ACC112 (cell line): ENCODE data around the gene HES3.

ENCODE experiments used
- H2AFZ ChIP-seq: fragments of 200-600 bp; sonication (generic); one replicate; pipeline ENCODE4 v1.6.0; 2017; ENCODE audit warnings: antibody characterized with exemption, low read length; ENCODE audit not compliant: unreplicated experiment
- H3K27ac ChIP-seq: fragments of 200-600 bp; sonication (generic); 2 replicates; pipeline ENCODE4 v1.5.1; 2014; ENCODE audit warnings: low read depth, mild to moderate bottlenecking, antibody characterized with exemption, low read length, moderate library complexity
- H3K27me3 ChIP-seq: fragments of 200-600 bp; sonication (generic); 2 replicates; pipeline ENCODE4 v1.6.1; 2014; ENCODE audit warnings: mild to moderate bottlenecking, antibody characterized with exemption, low read length, moderate library complexity, mixed read lengths; ENCODE audit not compliant: insufficient read depth
- H3K36me3 ChIP-seq: fragments of 200-600 bp; sonication (generic); 2 replicates; pipeline ENCODE4 v1.6.1; 2016; ENCODE audit warnings: mild to moderate bottlenecking, antibody characterized with exemption, low read length, moderate library complexity, mixed read lengths; ENCODE audit not compliant: insufficient read depth
- H3K4me1 ChIP-seq: fragments of 200-600 bp; sonication (generic); one replicate; pipeline ENCODE4 v1.6.1; 2016; ENCODE audit warnings: low read length, mixed read lengths; ENCODE audit not compliant: insufficient read depth, unreplicated experiment, control insufficient read depth
- H3K4me3 ChIP-seq: fragments of 200-600 bp; sonication (generic); 2 replicates; pipeline ENCODE4 v1.5.1; 2014; ENCODE audit warnings: mild to moderate bottlenecking, low read depth, low read length
- H3K79me2 ChIP-seq: fragments of 200-600 bp; sonication (generic); one replicate; pipeline ENCODE4 v1.6.0; 2016; ENCODE audit warnings: low read length; ENCODE audit not compliant: control insufficient read depth, unreplicated experiment, insufficient read depth

The HES3 gene

GRCh38 chr1:6247651-6248050 is 3.7 kb downstream of the HES3 start:
- Histone ChIP-seq H3K4me1 (no peaks in the 10 kb centered on the region), H2AFZ (no peak overlapping the region), H3K4me3 (no peak overlapping the region), H3K27me3 (peaks cover 54% of the 10 kb centered on the region), H3K27ac (no peak overlapping the region), H3K79me2 (no peaks in the 10 kb centered on the region), H3K36me3 (no peaks in the 10 kb centered on the region)

DNA sequence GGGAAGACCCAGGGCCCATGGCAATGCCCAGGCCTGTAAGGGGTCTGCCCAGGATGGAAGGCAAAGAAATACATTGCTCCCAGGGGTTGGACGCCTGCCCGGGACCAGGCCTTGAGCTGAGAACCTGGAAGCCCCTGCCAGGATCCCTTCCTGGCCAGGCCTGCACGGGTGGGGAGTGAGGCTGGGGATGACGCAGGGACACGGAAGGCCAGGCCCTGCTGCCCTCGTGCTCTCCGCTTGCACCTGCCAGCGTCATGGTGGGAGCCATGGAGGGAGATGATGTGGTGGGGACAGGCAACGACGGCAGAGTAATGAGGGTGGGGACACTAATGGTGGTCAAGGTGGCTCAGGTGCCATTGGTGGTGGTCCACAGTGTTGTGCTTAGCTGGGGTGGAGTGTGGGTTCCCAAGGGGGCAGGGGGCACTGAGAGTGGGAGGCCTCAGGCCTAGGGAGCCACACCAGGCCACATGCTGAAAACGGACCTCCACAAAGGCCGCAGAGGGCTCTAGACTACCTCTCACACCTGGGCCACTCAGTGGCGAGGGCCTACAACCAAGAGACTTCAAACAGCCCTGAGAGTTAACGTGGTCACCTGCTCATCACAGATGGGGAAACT is 4.3 kb downstream of the HES3 start:
- Histone ChIP-seq H3K27ac (no peak overlapping the region), H3K27me3 (peaks cover 48% of the 10 kb centered on the region), H3K4me1 (no peaks in the 10 kb centered on the region)

GRCh38 chr1:6248932-6249738 is 5.2 kb downstream of the HES3 start:
- Histone ChIP-seq H2AFZ (no peak overlapping the region), H3K27me3 (peaks cover 39% of the 10 kb centered on the region), H3K79me2 (no peaks in the 10 kb centered on the region), H3K36me3 (no peaks in the 10 kb centered on the region), H3K4me1 (no peaks in the 10 kb centered on the region), H3K4me3 (peak overlapping the region; percentile 49; the same call in 1 of the 2 replicates), H3K27ac (no peak overlapping the region)

More for the DNA sequence above, 4.3 kb downstream of the HES3 start:
- Histone ChIP-seq H3K36me3 (no peaks in the 10 kb centered on the region), H3K79me2 (no peaks in the 10 kb centered on the region), H2AFZ (no peak overlapping the region), H3K4me3 (no peak overlapping the region)

- Histone ChIP-seq H3K4me1 (no peaks in the 10 kb centered on the region), H3K4me3 (no peak overlapping the region), H2AFZ (no peak overlapping the region), H3K27me3 (peaks cover 33% of the 10 kb centered on the region; the same call in 1 of the 2 replicates), H3K36me3 (no peaks in the 10 kb centered on the region), H3K79me2 (no peaks in the 10 kb centered on the region), H3K27ac (no peak overlapping the region)
Measured at GRCh38 chr1:6249739-6250689, 6.0 kb downstream of the HES3 start.

DNA sequence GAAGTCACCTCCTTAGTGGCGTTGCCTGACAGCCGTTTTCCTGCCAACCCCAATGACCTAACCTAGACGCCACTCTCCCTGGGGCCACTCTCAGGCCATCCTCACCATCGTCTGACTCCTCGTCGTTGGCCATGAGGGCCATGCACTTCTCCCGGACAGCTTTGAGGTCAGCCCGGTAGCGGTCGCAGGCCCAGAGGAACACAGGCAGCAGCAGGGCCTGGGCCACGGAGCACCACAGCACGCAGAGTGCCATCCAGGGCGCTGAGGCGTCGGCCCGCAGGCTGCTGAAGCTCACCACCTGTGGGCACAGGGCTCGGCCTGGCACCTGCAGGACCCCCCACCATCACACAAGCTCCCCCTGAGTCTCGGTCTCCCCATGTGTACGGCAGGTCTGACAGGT is 7.3 kb downstream of the HES3 start:
- H2AFZ ChIP-seq = no peak overlapping the region
- H3K27me3 ChIP-seq = peaks cover 22% of the 10 kb centered on the region; the same call in 1 of the 2 replicates
- H3K4me1 ChIP-seq = no peaks in the 10 kb centered on the region

GRCh38 chr1:6251681-6252373 is 7.8 kb downstream of the HES3 start:
- Histone ChIP-seq H3K27me3 (peaks cover 18% of the 10 kb centered on the region; the same call in 1 of the 2 replicates), H3K27ac (no peak overlapping the region), H2AFZ (no peak overlapping the region), H3K4me1 (no peaks in the 10 kb centered on the region), H3K36me3 (no peaks in the 10 kb centered on the region), H3K4me3 (no peak overlapping the region), H3K79me2 (no peaks in the 10 kb centered on the region)

More for the DNA sequence above, 7.3 kb downstream of the HES3 start:
- no peaks in the 10 kb centered on the region for H3K79me2 ChIP-seq
- no peak overlapping the region for H3K27ac ChIP-seq
- H3K4me3 ChIP-seq = no peak overlapping the region
- H3K36me3 ChIP-seq = no peaks in the 10 kb centered on the region

DNA sequence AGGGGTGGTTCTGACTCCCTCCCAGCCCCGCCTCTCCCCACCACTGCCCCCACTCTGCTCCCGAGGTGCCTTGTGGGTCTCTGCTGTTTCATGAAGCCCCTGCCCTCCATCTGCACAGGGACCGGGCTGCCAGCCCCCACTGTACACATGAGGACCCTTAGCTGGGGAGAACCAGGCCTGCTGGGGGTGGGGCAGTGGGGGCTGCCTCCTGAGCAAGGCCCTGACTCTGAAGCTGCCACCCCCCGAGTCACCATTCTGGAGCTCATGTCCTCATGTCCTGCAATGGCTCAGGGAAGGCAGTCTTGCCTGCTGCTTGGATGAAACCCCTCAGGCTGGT is 8.4 kb downstream of the HES3 start:
- no peak overlapping the region for H3K27ac ChIP-seq
- H3K4me3 ChIP-seq = no peak overlapping the region
- no peak overlapping the region for H2AFZ ChIP-seq
- no peaks in the 10 kb centered on the region for H3K4me1 ChIP-seq
- no peaks in the 10 kb centered on the region for H3K36me3 ChIP-seq
- no peaks in the 10 kb centered on the region for H3K79me2 ChIP-seq
- peaks cover 18% of the 10 kb centered on the region; the same call in 1 of the 2 replicates for H3K27me3 ChIP-seq

GRCh38 chr1:6253380-6253779 is 9.4 kb downstream of the HES3 start:
- Histone ChIP-seq H3K36me3 (no peaks in the 10 kb centered on the region), H3K27me3 (peaks cover 17% of the 10 kb centered on the region; the same call in 1 of the 2 replicates), H3K4me3 (no peak overlapping the region), H3K4me1 (no peaks in the 10 kb centered on the region), H3K27ac (no peak overlapping the region), H3K79me2 (no peaks in the 10 kb centered on the region), H2AFZ (no peak overlapping the region)

- Histone ChIP-seq H3K4me3 (no peak overlapping the region), H3K36me3 (no peaks in the 10 kb centered on the region), H3K4me1 (no peaks in the 10 kb centered on the region), H3K27ac (no peak overlapping the region), H2AFZ (no peak overlapping the region), H3K27me3 (peaks cover 7% of the 10 kb centered on the region; the same call in 1 of the 2 replicates), H3K79me2 (no peaks in the 10 kb centered on the region)
Measured at GRCh38 chr1:6254691-6255090, 10.7 kb downstream of the HES3 start.

DNA sequence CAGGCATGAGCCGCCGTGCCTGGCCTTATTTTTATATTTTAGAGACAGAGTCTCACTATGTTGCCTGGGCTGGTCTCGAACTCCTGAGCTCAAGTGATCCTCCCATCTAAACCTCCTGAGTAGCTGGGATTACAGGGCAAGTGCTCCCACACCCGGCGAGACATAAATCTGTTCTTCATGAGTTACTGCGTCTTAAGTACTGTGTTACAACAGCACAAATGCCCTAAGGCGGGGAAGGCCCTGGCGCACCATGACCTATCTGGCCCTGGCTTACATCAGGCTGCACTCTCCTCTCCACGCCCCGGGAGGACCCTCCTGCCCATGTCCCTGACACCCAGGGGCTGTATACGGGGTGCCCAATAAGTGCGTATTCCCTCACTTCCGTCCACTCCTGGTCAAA is 12.7 kb downstream of the HES3 start:
- Histone ChIP-seq H3K4me1 (no peaks in the 10 kb centered on the region), H3K79me2 (no peaks in the 10 kb centered on the region), H3K27me3 (no peaks in the 10 kb centered on the region), H3K4me3 (no peak overlapping the region), H3K27ac (no peak overlapping the region), H2AFZ (no peak overlapping the region), H3K36me3 (no peaks in the 10 kb centered on the region)
